SK-N-SH (cell line): Measurements from ENCODE around the gene ASPG. TPM values are rescaled to one million over a fixed set of nuclear protein-coding genes. Genes with fewer than 3 reads are reported as not detected.

Experiments
- CTCF ChIA-PET: fragments of 300-600, 350-600 bp; formaldehyde crosslinking; extraction: SDS; loops from one replicate; lab custom pipeline; 2021; lab: Yijun Ruan, JAX
- POLR2A ChIA-PET: fragments of 350-600 bp; sonication (Branson Sonifier 250); formaldehyde crosslinking; extraction: SDS; loops from one replicate; lab custom pipeline; 2020; ENCODE audit warnings: antibody characterized with exemption, inconsistent platforms; lab: Yijun Ruan, JAX
- DNase-seq: peaks from one replicate; pipeline ENCODE4 v3.0.0; 2012
- H2AFZ ChIP-seq: fragments of 200-600 bp; sonication (generic); 2 replicates; pipeline ENCODE4 v1.8.1; 2016; ENCODE audit warnings: antibody characterized with exemption, mild to moderate bottlenecking, low read depth
- H3F3A ChIP-seq: fragments of 200-600 bp; sonication (generic); replicated peaks from 2 replicates; pipeline ENCODE3; 2016; ENCODE audit warnings: antibody characterized with exemption, mild to moderate bottlenecking; ENCODE audit not compliant: insufficient read depth
- H3K27ac ChIP-seq, 2 experiments: fragments of 200-500 bp in 1 of 2; fragments of 200-600 bp in 1 of 2; sonication (Bioruptor generic) in 1 of 2; sonication (generic), shearing (Covaris generic) in 1 of 2; 2 replicates each; pipeline versions ENCODE4 v1.5.1 to v1.6.1; 2014 to 2016; ENCODE audit warnings: low read depth in 2 of 2, inconsistent platforms in 1 of 2, low read length in 1 of 2, mild to moderate bottlenecking in 1 of 2, mixed read lengths in 1 of 2
- H3K27me3 ChIP-seq: fragments of 200-600 bp; sonication (generic), shearing (Covaris generic); 2 replicates; pipeline ENCODE4 v1.6.1; 2016; ENCODE audit warnings: mixed run types; ENCODE audit not compliant: insufficient read depth
- H3K36me3 ChIP-seq, 2 experiments: fragments of 200-500 bp in 1 of 2; fragments of 200-600 bp in 1 of 2; sonication (Bioruptor generic) in 1 of 2; sonication (generic) in 1 of 2; replicated peaks in 1 of 2; 2 replicates each; pipeline versions ENCODE3 to v1.5.1; 2014 to 2016; ENCODE audit warnings: low read length in 1 of 2, mild to moderate bottlenecking in 1 of 2; ENCODE audit not compliant: insufficient read depth in 2 of 2, control insufficient read depth in 1 of 2
- H3K4me1 ChIP-seq, 2 experiments: fragments of 200-500 bp in 1 of 2; fragments of 200-600 bp in 1 of 2; sonication (Bioruptor generic) in 1 of 2; sonication (generic), shearing (Covaris generic) in 1 of 2; 2 replicates each; pipeline versions ENCODE4 v1.5.1 to v1.6.1; 2014 to 2016; ENCODE audit warnings: low read depth in 1 of 2, low read length in 1 of 2, mixed run types in 1 of 2; ENCODE audit not compliant: insufficient read depth in 2 of 2, control insufficient read depth in 1 of 2
- H3K4me2 ChIP-seq: fragments of 200-600 bp; sonication (generic), shearing (Covaris generic); 2 replicates; pipeline ENCODE4 v1.6.1; 2017; ENCODE audit warnings: mixed run types
- H3K4me3 ChIP-seq, 2 experiments: fragments of 200-500 bp in 1 of 2; fragments of 200-600 bp in 1 of 2; sonication (Bioruptor generic) in 1 of 2; sonication (generic), shearing (Covaris generic) in 1 of 2; 2 replicates each; pipeline versions ENCODE4 v1.5.1 to v1.8.1; 2014 to 2016; ENCODE audit warnings: low read depth in 2 of 2, inconsistent platforms in 1 of 2, low read length in 1 of 2, mild to moderate bottlenecking in 1 of 2, mixed read lengths in 1 of 2, moderate library complexity in 1 of 2
- H3K79me2 ChIP-seq: fragments of 200-600 bp; sonication (generic); 2 replicates; pipeline ENCODE4 v1.8.1; 2017; ENCODE audit warnings: mild to moderate bottlenecking; ENCODE audit not compliant: insufficient read depth
- H3K9ac ChIP-seq: fragments of 200-600 bp; sonication (generic); 2 replicates; pipeline ENCODE4 v1.6.1; 2017; ENCODE audit warnings: mixed run types
- H3K9me2 ChIP-seq: fragments of 200-600 bp; sonication (generic); 2 replicates; pipeline ENCODE4 v1.6.1; 2017; ENCODE audit warnings: mixed run types
- H3K9me3 ChIP-seq: fragments of 200-600 bp; sonication (generic); 2 replicates; pipeline ENCODE4 v1.6.1; 2017; ENCODE audit warnings: mixed run types, mild to moderate bottlenecking, moderate library complexity
- H4K20me1 ChIP-seq: fragments of 200-600 bp; sonication (generic); 2 replicates; pipeline ENCODE4 v1.6.1; 2017; ENCODE audit warnings: mild to moderate bottlenecking, mixed run types; ENCODE audit not compliant: insufficient read depth
- CTCF ChIP-seq: fragments of 200-600 bp; sonication (generic); IDR thresholded peaks from 2 replicates; pipeline ENCODE4 v1.6.1; 2017; ENCODE audit warnings: antibody characterized with exemption, mild to moderate bottlenecking, moderate library complexity
- EZH2phosphoT487 ChIP-seq: fragments of 200-600 bp; sonication (generic); IDR thresholded peaks from 2 replicates; pipeline ENCODE4 v1.6.1; 2017; ENCODE audit warnings: low read depth, mixed run types, mild to moderate bottlenecking, antibody characterized with exemption, moderate library complexity, borderline replicate concordance
- FOSL2 ChIP-seq: IDR thresholded peaks from 2 replicates; pipeline ENCODE4 v1.4.0; 2012; ENCODE audit warnings: low read depth, mild to moderate bottlenecking, moderate library complexity, borderline replicate concordance
- GATA2 ChIP-seq: sonication (generic); formaldehyde crosslinking; IDR thresholded peaks from 2 replicates; pipeline ENCODE4 v1.5.0; 2020; ENCODE audit warnings: mild to moderate bottlenecking, missing genetic modification reagents
- IRF3 ChIP-seq: fragments of 150-350 bp; IDR thresholded peaks from 2 replicates; pipeline ENCODE4 v1.6.1; 2016; ENCODE audit warnings: mild to moderate bottlenecking, low read depth, low read length
- JUND ChIP-seq: IDR thresholded peaks from 2 replicates; pipeline ENCODE4 v1.4.0; 2012
- NFIC ChIP-seq: IDR thresholded peaks from 2 replicates; pipeline ENCODE4 v1.4.0; 2012; ENCODE audit warnings: borderline replicate concordance
- PBX3 ChIP-seq: IDR thresholded peaks from 2 replicates; pipeline ENCODE4; 2012
- RCOR1 ChIP-seq: fragments of 150-350 bp; IDR thresholded peaks from 2 replicates; pipeline ENCODE4 v1.6.1; 2017; ENCODE audit warnings: antibody characterized with exemption, low read length
- RXRA ChIP-seq: IDR thresholded peaks from 2 replicates; pipeline ENCODE4 v1.4.0; 2012; ENCODE audit warnings: low read depth, mild to moderate bottlenecking, borderline replicate concordance
- SIN3A ChIP-seq: IDR thresholded peaks from 2 replicates; pipeline ENCODE4 v1.6.1; 2012; ENCODE audit warnings: low read depth, mild to moderate bottlenecking, low read length, moderate library complexity, borderline replicate concordance
- SMC3 ChIP-seq: IDR thresholded peaks from 2 replicates; pipeline ENCODE4 v1.6.1; 2012; ENCODE audit warnings: low read depth, low read length, improper control_type of control experiment
- TCF12 ChIP-seq: IDR thresholded peaks from 2 replicates; pipeline ENCODE4 v1.4.0; 2012
- USF1 ChIP-seq: IDR thresholded peaks from 2 replicates; pipeline ENCODE4 v1.4.0; 2012; ENCODE audit warnings: low read depth, borderline replicate concordance
- USF2 ChIP-seq: fragments of 150-350 bp; IDR thresholded peaks from 2 replicates; pipeline ENCODE4 v1.6.1; 2017; ENCODE audit warnings: antibody characterized with exemption, low read length, low read depth, borderline replicate concordance
- ZBTB33 ChIP-seq: IDR thresholded peaks from 2 replicates; pipeline ENCODE4 v1.4.0; 2012; ENCODE audit warnings: low read depth, borderline replicate concordance
- WGBS: methylation state at CpG from one replicate; pipeline ENCODE4 v1.1.6; 2017; ENCODE audit warnings: low lambda C conversion rate; 5-methylcytosine and 5-hydroxymethylcytosine counted together
- polyA plus RNA-seq, 3 experiments: library from polyadenylated mRNA; depleted of rRNA; stranded (reverse); fragments of >200 nt; gene quantifications; 2 replicates each; pipeline ENCODE4 v1.2.3, GENCODE V29; 2012

The ASPG gene
- polyA plus RNA-seq, 1 of the 3 experiments (the other 2 are of a cell fraction): not detected

GRCh38 chr14:104126753-104127152, 41.3 kb downstream of the ASPG start:
- H3K36me3 ChIP-seq: no peaks in the 10 kb centered on the region
- peaks cover 17% of the 10 kb centered on the region for H3K9me3 ChIP-seq
- no peak overlapping the region for H3K4me2 ChIP-seq
- no peak for DNase-seq
- ChIA-PET POLR2A (no interaction called here), CTCF (interaction anchor here (1.0 to 9.7 kb wide), 3 partner anchors 33 to 423 kb away, joined by 4 to 166 read pairs (median 79); no protein-coding TSS in a partner anchor)
- H3K27ac ChIP-seq: no peak overlapping the region
- TF ChIP-seq USF1: no peak
- no peak for TF ChIP-seq NFIC
- TF ChIP-seq RCOR1: no peak
- no peak for TF ChIP-seq PBX3
- no peak for TF ChIP-seq RXRA
- no peaks in the 10 kb centered on the region for H4K20me1 ChIP-seq
- H3K4me3 ChIP-seq: no peak overlapping the region
- H2AFZ ChIP-seq: no peak overlapping the region
- no peak overlapping the region for H3K9ac ChIP-seq
- no peaks in the 10 kb centered on the region for H3F3A ChIP-seq
- no peaks in the 10 kb centered on the region for H3K79me2 ChIP-seq
- no peaks in the 10 kb centered on the region for H3K27me3 ChIP-seq
- 91% methylated on average over 2 of the region's 2 CpGs for WGBS
- H3K4me1 ChIP-seq: peaks cover 0 to 5% of the 10 kb centered on the region in 2 experiments; a peak in 1 of 4 replicates
- H3K9me2 ChIP-seq: no peaks in the 10 kb centered on the region

GRCh38 chr14:104128981-104129380, 43.5 kb downstream of the ASPG start:
- Histone ChIP-seq H3K4me1 (peaks cover 0 to 5% of the 10 kb centered on the region in 2 experiments; a peak in 1 of 4 replicates), H3K4me3 (no peak overlapping the region), H3K4me2 (no peak overlapping the region), H3K79me2 (no peaks in the 10 kb centered on the region), H4K20me1 (no peaks in the 10 kb centered on the region), H3K27ac (no peak overlapping the region), H2AFZ (no peak overlapping the region), H3K9me3 (peaks cover 13% of the 10 kb centered on the region), H3K27me3 (no peaks in the 10 kb centered on the region), H3F3A (no peaks in the 10 kb centered on the region), H3K36me3 (no peaks in the 10 kb centered on the region), H3K9me2 (no peaks in the 10 kb centered on the region), H3K9ac (no peak overlapping the region)
- DNase-seq: no peak
- TF ChIP-seq JUND (no peak), CTCF (no peak), FOSL2 (no peak), SMC3 (no peak), RCOR1 (no peak), EZH2phosphoT487 (no peak), SIN3A (no peak), RXRA (no peak), ZBTB33 (no peak), GATA2 (no peak), TCF12 (no peak), IRF3 (no peak), USF2 (no peak)
- CTCF ChIA-PET: interaction anchor here (1.0 to 9.7 kb wide), 7 partner anchors 8 to 437 kb away, joined by 3 to 166 read pairs (median 5); no protein-coding TSS in a partner anchor
- POLR2A ChIA-PET: no interaction called here
- WGBS: 84% methylated on average over 1 of the region's 1 CpG
